ENCODE measurements around the gene PRSS1. TPM values are rescaled to one million over a fixed set of nuclear protein-coding genes. Genes with fewer than 3 reads are reported as not detected.
"Not testable (repeated sequence)": the region's sequence is repeated elsewhere in the genome, so short reads cannot be mapped to it uniquely, and the experiment has no call there.

PRSS1 gene
- total RNA-seq, 1 donor from 2014 or later: not detected

- H3K4me1 Mint-ChIP-seq: no peaks in the 10 kb centered on the region
- Histone ChIP-seq H3K27me3 (no peaks in the 10 kb centered on the region), H3K36me3 (no peaks in the 10 kb centered on the region), H3F3A (ENCODE audit: low read depth) (no peaks in the 10 kb centered on the region), H3K4me1 (no peaks in the 10 kb centered on the region), H4K20me1 (ENCODE audit: low read depth) (no peaks in the 10 kb centered on the region), H3K79me2 (ENCODE audit: low read depth) (no peaks in the 10 kb centered on the region), H3K27ac (no peak overlapping the region), H2AFZ (replicated peaks) (no peak overlapping the region), H3K4me3 (no peak overlapping the region), H3K4me2 (no peak overlapping the region), H3K9me3 (ENCODE audit: low read depth) (no peaks in the 10 kb centered on the region), H3K9ac (no peak overlapping the region)
- no peaks in the 10 kb centered on the region for H3K9me3 Mint-ChIP-seq
- H3K27me3 Mint-ChIP-seq (ENCODE audit: insufficient read depth, low read depth): no peaks in the 10 kb centered on the region
- no peak for DNase-seq (ENCODE audit: low spot score)
- H3K4me3 Mint-ChIP-seq: no peak overlapping the region
- no peaks in the 10 kb centered on the region for H3K36me3 Mint-ChIP-seq
- H3K27ac Mint-ChIP-seq: no peak overlapping the region
- TF ChIP-seq EZH2 (IDR thresholded peaks at IDR 0.05) (no peak), CTCF (IDR thresholded peaks at IDR 0.05) (no peak), EZH2phosphoT487 (IDR thresholded peaks at IDR 0.05) (no peak)
Observed at GRCh38 chr7:142739923-142740492, 9.3 kb upstream of the PRSS1 start.

- TF ChIP-seq EZH2 (IDR thresholded peaks at IDR 0.05) (no peak), EZH2phosphoT487 (IDR thresholded peaks at IDR 0.05) (no peak), CTCF (IDR thresholded peaks at IDR 0.05) (no peak)
- Histone ChIP-seq H3K4me2 (no peak overlapping the region), H3K4me1 (no peaks in the 10 kb centered on the region), H4K20me1 (ENCODE audit: low read depth) (no peaks in the 10 kb centered on the region), H3K9me3 (ENCODE audit: low read depth) (no peaks in the 10 kb centered on the region), H3F3A (ENCODE audit: low read depth) (no peaks in the 10 kb centered on the region), H2AFZ (replicated peaks) (no peak overlapping the region), H3K27ac (no peak overlapping the region), H3K9ac (no peak overlapping the region), H3K36me3 (no peaks in the 10 kb centered on the region), H3K4me3 (no peak overlapping the region), H3K27me3 (no peaks in the 10 kb centered on the region), H3K79me2 (ENCODE audit: low read depth) (no peaks in the 10 kb centered on the region)
- H3K4me3 Mint-ChIP-seq: no peak overlapping the region
- H3K4me1 Mint-ChIP-seq: no peaks in the 10 kb centered on the region
- H3K27me3 Mint-ChIP-seq (ENCODE audit: insufficient read depth, low read depth): no peaks in the 10 kb centered on the region
- H3K9me3 Mint-ChIP-seq: no peaks in the 10 kb centered on the region
- no peak overlapping the region for H3K27ac Mint-ChIP-seq
- no peak for DNase-seq (ENCODE audit: low spot score)
- H3K36me3 Mint-ChIP-seq: no peaks in the 10 kb centered on the region
Observed at GRCh38 chr7:142740786-142741185, 8.5 kb upstream of the PRSS1 start.

- not testable (repeated sequence) for H2AFZ ChIP-seq (replicated peaks); H3K27ac Mint-ChIP-seq; H3F3A ChIP-seq (ENCODE audit: low read depth); H3K4me1 Mint-ChIP-seq; H3K4me2 ChIP-seq; H3K36me3 ChIP-seq; H3K4me3 ChIP-seq; DNase-seq (ENCODE audit: low spot score); H3K79me2 ChIP-seq (ENCODE audit: low read depth); H3K9me3 Mint-ChIP-seq; H3K27me3 Mint-ChIP-seq (ENCODE audit: insufficient read depth, low read depth); H3K27ac ChIP-seq; H3K9me3 ChIP-seq (ENCODE audit: low read depth); H3K4me3 Mint-ChIP-seq; H3K4me1 ChIP-seq; H3K9ac ChIP-seq; H4K20me1 ChIP-seq (ENCODE audit: low read depth); H3K27me3 ChIP-seq; H3K36me3 Mint-ChIP-seq
Observed at GRCh38 chr7:142741932-142742331, 7.3 kb upstream of the PRSS1 start.

GRCh38 chr7:142745091-142745635 is 4.1 kb upstream of the PRSS1 start:
- H3K9me3 Mint-ChIP-seq: no peaks in the 10 kb centered on the region
- no peaks in the 10 kb centered on the region for H3K9me3 ChIP-seq (ENCODE audit: low read depth)
- DNase-seq (ENCODE audit: low spot score): no peak
- no peaks in the 10 kb centered on the region for H3K27me3 Mint-ChIP-seq (ENCODE audit: insufficient read depth, low read depth)
- no peak overlapping the region for H2AFZ ChIP-seq (replicated peaks)
- TF ChIP-seq CTCF (IDR thresholded peaks at IDR 0.05): no peak
- TF ChIP-seq EZH2 (IDR thresholded peaks at IDR 0.05): no peak
- no peak for TF ChIP-seq EZH2phosphoT487 (IDR thresholded peaks at IDR 0.05)
- no peak overlapping the region for H3K27ac Mint-ChIP-seq
- no peak overlapping the region for H3K4me2 ChIP-seq
- H3K4me3 ChIP-seq: no peak overlapping the region
- H3K36me3 ChIP-seq: no peaks in the 10 kb centered on the region
- no peaks in the 10 kb centered on the region for H3K36me3 Mint-ChIP-seq
- H3K79me2 ChIP-seq (ENCODE audit: low read depth): no peaks in the 10 kb centered on the region
- H3K4me3 Mint-ChIP-seq: no peak overlapping the region
- no peaks in the 10 kb centered on the region for H3K4me1 Mint-ChIP-seq
- H3K27me3 ChIP-seq: no peaks in the 10 kb centered on the region
- H3K9ac ChIP-seq: no peak overlapping the region
- no peaks in the 10 kb centered on the region for H3K4me1 ChIP-seq
- H3F3A ChIP-seq (ENCODE audit: low read depth): no peaks in the 10 kb centered on the region
- no peaks in the 10 kb centered on the region for H4K20me1 ChIP-seq (ENCODE audit: low read depth)
- no peak overlapping the region for H3K27ac ChIP-seq
